Astrocyte (in vitro differentiated cells and primary cell): ENCODE results near the gene USP13. TPM values are rescaled to one million over a fixed set of nuclear protein-coding genes. Genes with fewer than 3 reads are reported as not detected.

Experiments
- DNase-seq: peaks from one replicate; pipeline ENCODE4 v3.0.0-alpha.2; 2010; ENCODE audit warnings: low read depth
- FAIRE-seq: peaks from 2 replicates; lab custom pipeline; 2011; peaks lifted over from hg19 to GRCh38; lab: Jason Lieb, UNC
- H2AFZ ChIP-seq: 2 replicates; pipeline ENCODE4 v1.6.0; 2012; ENCODE audit warnings: low read depth, low read length, inconsistent platforms
- H3K27ac ChIP-seq: 2 replicates; pipeline ENCODE4 v1.5.1; 2011; ENCODE audit warnings: low read depth, low read length, inconsistent platforms
- H3K27me3 ChIP-seq: 2 replicates; pipeline ENCODE4 v1.6.0; 2011; ENCODE audit warnings: low read length, inconsistent platforms; ENCODE audit not compliant: insufficient read depth
- H3K36me3 ChIP-seq: 2 replicates; pipeline ENCODE4 v1.5.1; 2011; ENCODE audit warnings: low read length, inconsistent platforms; ENCODE audit not compliant: insufficient read depth
- H3K4me1 ChIP-seq: 2 replicates; pipeline ENCODE4 v1.5.1; 2011; ENCODE audit warnings: low read length, inconsistent platforms; ENCODE audit not compliant: insufficient read depth
- H3K4me2 ChIP-seq: 2 replicates; pipeline ENCODE4 v1.6.0; 2012; ENCODE audit warnings: low read length, inconsistent platforms
- H3K4me3 ChIP-seq: 2 replicates; pipeline ENCODE4 v1.5.1; 2011; ENCODE audit warnings: low read depth, mild to moderate bottlenecking, low read length, inconsistent platforms; ENCODE audit not compliant: insufficient read depth
- H3K79me2 ChIP-seq: 2 replicates; pipeline ENCODE4 v1.6.0; 2012; ENCODE audit warnings: mild to moderate bottlenecking, low read length, inconsistent platforms; ENCODE audit not compliant: insufficient read depth
- H3K9ac ChIP-seq: 2 replicates; pipeline ENCODE4 v1.6.0; 2012; ENCODE audit warnings: mild to moderate bottlenecking, low read length, inconsistent platforms
- H3K9me3 ChIP-seq: 2 replicates; pipeline ENCODE4 v1.5.1; 2012; ENCODE audit warnings: low read depth, mild to moderate bottlenecking, low read length, inconsistent platforms; ENCODE audit not compliant: insufficient read depth
- H4K20me1 ChIP-seq: 2 replicates; pipeline ENCODE4 v1.6.0; 2012; ENCODE audit warnings: low read length, inconsistent platforms; ENCODE audit not compliant: insufficient read depth
- H3K27ac Mint-ChIP-seq: one replicate; pipeline ENCODE4 v1.8.0; 2021; ENCODE audit warnings: mild to moderate bottlenecking, mixed read lengths; ENCODE audit not compliant: unreplicated experiment
- H3K27me3 Mint-ChIP-seq: one replicate; pipeline ENCODE4 v1.8.0; 2021; ENCODE audit warnings: low read depth, mixed read lengths; ENCODE audit not compliant: unreplicated experiment
- H3K36me3 Mint-ChIP-seq: one replicate; pipeline ENCODE4 v1.8.0; 2021; ENCODE audit warnings: low read depth, mixed read lengths; ENCODE audit not compliant: unreplicated experiment
- H3K4me1 Mint-ChIP-seq: one replicate; pipeline ENCODE4 v1.8.0; 2021; ENCODE audit warnings: low read depth, mixed read lengths; ENCODE audit not compliant: unreplicated experiment
- H3K4me3 Mint-ChIP-seq: one replicate; pipeline ENCODE4 v1.8.0; 2021; ENCODE audit warnings: mild to moderate bottlenecking, moderate library complexity, mixed read lengths; ENCODE audit not compliant: unreplicated experiment
- H3K9me3 Mint-ChIP-seq: one replicate; pipeline ENCODE4 v1.8.0; 2021; ENCODE audit warnings: mild to moderate bottlenecking, mixed read lengths; ENCODE audit not compliant: unreplicated experiment
- CTCF ChIP-seq: IDR thresholded peaks from 2 replicates; pipeline ENCODE4 v1.5.1; 2011; ENCODE audit warnings: low read depth, mild to moderate bottlenecking, inconsistent platforms, low read length, moderate library complexity; ENCODE audit not compliant: insufficient read depth
- EZH2 ChIP-seq: IDR thresholded peaks from 2 replicates; pipeline ENCODE4 v1.6.1; 2012; ENCODE audit warnings: mild to moderate bottlenecking, low read length, inconsistent platforms; ENCODE audit not compliant: insufficient read depth
- total RNA-seq: library from RNA; stranded (reverse); gene quantifications from 2 replicates; pipeline ENCODE4 v1.2.1, GENCODE V29; 2021

The USP13 gene
- total RNA-seq, 1 donor from 2014 or later = 7.4 TPM

- Histone ChIP-seq H3K36me3 (no peaks in the 10 kb centered on the region), H3K27ac (no peak overlapping the region), H3K4me2 (no peak overlapping the region), H3K79me2 (no peaks in the 10 kb centered on the region), H3K9ac (no peak overlapping the region), H4K20me1 (no peaks in the 10 kb centered on the region), H3K4me1 (no peaks in the 10 kb centered on the region), H3K27me3 (no peaks in the 10 kb centered on the region), H2AFZ (no peak overlapping the region), H3K4me3 (no peak overlapping the region), H3K9me3 (no peaks in the 10 kb centered on the region)
- no peaks in the 10 kb centered on the region for H3K4me1 Mint-ChIP-seq
- H3K9me3 Mint-ChIP-seq = peaks cover 2% of the 10 kb centered on the region
- no peak overlapping the region for H3K27ac Mint-ChIP-seq
- TF ChIP-seq EZH2 (no peak), CTCF (no peak)
- H3K27me3 Mint-ChIP-seq = no peaks in the 10 kb centered on the region
- DNase-seq (peak; percentile 4), FAIRE-seq (no peak)
- H3K36me3 Mint-ChIP-seq = peaks cover 27% of the 10 kb centered on the region
- H3K4me3 Mint-ChIP-seq = no peak overlapping the region
Observed at GRCh38 chr3:179624451-179624850, 28.4 kb upstream of the USP13 start.

GRCh38 chr3:179630753-179631451 lies 21.9 kb upstream of the USP13 start:
- DNase-seq = no peak
- no peaks in the 10 kb centered on the region for H3K27me3 Mint-ChIP-seq
- no peaks in the 10 kb centered on the region for H4K20me1 ChIP-seq

More at GRCh38 chr3:179630753-179631451, 21.9 kb upstream of the USP13 start:
- no peak overlapping the region for H3K4me2 ChIP-seq
- no peaks in the 10 kb centered on the region for H3K9me3 ChIP-seq
- H3K4me1 Mint-ChIP-seq = no peaks in the 10 kb centered on the region
- H3K9me3 Mint-ChIP-seq = no peaks in the 10 kb centered on the region
- no peak overlapping the region for H3K27ac Mint-ChIP-seq
- H3K4me3 ChIP-seq = no peak overlapping the region
- no peak overlapping the region for H3K9ac ChIP-seq
- no peak overlapping the region for H2AFZ ChIP-seq
- H3K27me3 ChIP-seq = no peaks in the 10 kb centered on the region
- no peak for TF ChIP-seq CTCF
- no peak for TF ChIP-seq EZH2
- H3K27ac ChIP-seq = no peak overlapping the region
- no peaks in the 10 kb centered on the region for H3K36me3 ChIP-seq
- no peak for FAIRE-seq
- H3K36me3 Mint-ChIP-seq = peaks cover 3% of the 10 kb centered on the region
- no peaks in the 10 kb centered on the region for H3K4me1 ChIP-seq
- no peak overlapping the region for H3K4me3 Mint-ChIP-seq
- no peaks in the 10 kb centered on the region for H3K79me2 ChIP-seq
